ENCODE measurements around the gene P2RX4.
"Not testable (repeated sequence)": the region's sequence is repeated elsewhere in the genome, so short reads cannot be mapped to it uniquely, and the experiment has no call there.

P2RX4 gene

GRCh38 chr12:121277374-121277759 lies 67.4 kb downstream of the P2RX4 start:
- Histone ChIP-seq H3K27ac (peak overlapping the region; percentile 99), H3K4me3 (ENCODE audit: low read depth in 1 of 2, low read length in 1 of 2) (peak overlapping the region; percentile 2 to 38), H3K27me3 (no peaks in the 10 kb centered on the region), H3K9me3 (no peaks in the 10 kb centered on the region), H3K36me3 (peaks cover 59% of the 10 kb centered on the region), H3K4me1 (ENCODE audit: control insufficient read depth in 1 of 2, insufficient read depth in 1 of 2, low read depth in 1 of 2, low read length in 1 of 2) (peaks cover 39 to 45% of the 10 kb centered on the region in 2 experiments)
- no peak for TF ChIP-seq CTCF (IDR thresholded peaks at IDR 0.05)

- Histone ChIP-seq H3K4me1 (ENCODE audit: control insufficient read depth in 1 of 2, insufficient read depth in 1 of 2, low read depth in 1 of 2, low read length in 1 of 2) (peaks cover 42 to 52% of the 10 kb centered on the region in 2 experiments), H3K27me3 (no peaks in the 10 kb centered on the region), H3K9me3 (no peaks in the 10 kb centered on the region), H3K27ac (peak overlapping the region; percentile 99), H3K4me3 (ENCODE audit: low read depth in 1 of 2, low read length in 1 of 2) (peak overlapping the region; percentile 29 to 38), H3K36me3 (peaks cover 59% of the 10 kb centered on the region)
- peak; percentile 24 for TF ChIP-seq CTCF (IDR thresholded peaks at IDR 0.05)
Observed at GRCh38 chr12:121278169-121279070, 68.5 kb downstream of the P2RX4 start.

GRCh38 chr12:121279071-121279375 lies 69.1 kb downstream of the P2RX4 start:
- H3K4me3 ChIP-seq (ENCODE audit: low read depth in 1 of 2, low read length in 1 of 2), result peak overlapping the region in 1 of 2 experiments; percentile 38

GRCh38 chr12:121279507-121279915 lies 69.6 kb downstream of the P2RX4 start:
- Histone ChIP-seq H3K9me3 (no peaks in the 10 kb centered on the region), H3K4me1 (ENCODE audit: control insufficient read depth in 1 of 2, insufficient read depth in 1 of 2, low read depth in 1 of 2, low read length in 1 of 2) (peaks cover 43 to 57% of the 10 kb centered on the region in 2 experiments), H3K4me3 (ENCODE audit: low read depth in 1 of 2, low read length in 1 of 2) (no peak overlapping the region), H3K36me3 (peaks cover 59% of the 10 kb centered on the region), H3K27me3 (no peaks in the 10 kb centered on the region), H3K27ac (peak overlapping the region; percentile 99)
- no peak for TF ChIP-seq CTCF (IDR thresholded peaks at IDR 0.05)

More at GRCh38 chr12:121279071-121279375, 69.1 kb downstream of the P2RX4 start:
- peaks cover 59% of the 10 kb centered on the region for H3K36me3 ChIP-seq
- TF ChIP-seq CTCF (IDR thresholded peaks at IDR 0.05), result no peak
- H3K27me3 ChIP-seq, result no peaks in the 10 kb centered on the region
- H3K9me3 ChIP-seq, result no peaks in the 10 kb centered on the region
- peak overlapping the region; percentile 99 for H3K27ac ChIP-seq
- peaks cover 42 to 53% of the 10 kb centered on the region in 2 experiments for H3K4me1 ChIP-seq (ENCODE audit: control insufficient read depth in 1 of 2, insufficient read depth in 1 of 2, low read depth in 1 of 2, low read length in 1 of 2)

GRCh38 chr12:121280531-121280930 lies 70.6 kb downstream of the P2RX4 start:
- H3K36me3 ChIP-seq, result peaks cover 50% of the 10 kb centered on the region
- peak overlapping the region; percentile 99 for H3K27ac ChIP-seq
- not testable (repeated sequence) for H3K27me3 ChIP-seq; H3K4me3 ChIP-seq (ENCODE audit: low read depth in 1 of 2, low read length in 1 of 2); H3K9me3 ChIP-seq
- H3K4me1 ChIP-seq (ENCODE audit: control insufficient read depth in 1 of 2, insufficient read depth in 1 of 2, low read depth in 1 of 2, low read length in 1 of 2), result peaks cover 53 to 67% of the 10 kb centered on the region in 2 experiments

GRCh38 chr12:121281116-121281515 lies 71.2 kb downstream of the P2RX4 start:
- Histone ChIP-seq H3K36me3 (peaks cover 45% of the 10 kb centered on the region), H3K27ac (peak overlapping the region; percentile 99), H3K4me1 (ENCODE audit: control insufficient read depth in 1 of 2, insufficient read depth in 1 of 2, low read depth in 1 of 2, low read length in 1 of 2) (peaks cover 59 to 73% of the 10 kb centered on the region in 2 experiments)
- not testable (repeated sequence) for H3K4me3 ChIP-seq (ENCODE audit: low read depth in 1 of 2, low read length in 1 of 2); H3K27me3 ChIP-seq; H3K9me3 ChIP-seq
